ENCODE data around the gene S100A16.

Gene S100A16

GRCh38 chr1:153560771-153561465 is 52.0 kb downstream of the S100A16 start:
- DNase-seq = no peak

- DNase-seq = no peak
These were observed 52.7 kb downstream of the S100A16 start for GRCh38 chr1:153560241-153560640.

- DNase-seq = no peak
These were observed 55.1 kb downstream of the S100A16 start for GRCh38 chr1:153557877-153558276.

All from DMS53 (cell line).